ENCODE data around the gene PAGR1.
"Not testable (repeated sequence)": the region's sequence is repeated elsewhere in the genome, so short reads cannot be mapped to it uniquely, and the experiment has no call there.

- not testable (repeated sequence) for TF ChIP-seq CTCF (IDR thresholded peaks at IDR 0.05; ENCODE audit: poor library complexity); EZH2 (IDR thresholded peaks at IDR 0.05; ENCODE audit: borderline replicate concordance)
Observed at GRCh38 chr16:29787155-29787554, 28.8 kb upstream of the PAGR1 start.
